Naive thymus-derived CD8-positive, alpha-beta T cell (primary cell): ENCODE data around the gene APP. TPM values are rescaled to one million over a fixed set of nuclear protein-coding genes. Genes with fewer than 3 reads are reported as not detected.

Experiments used
- ATAC-seq, 2 donors: fragments of 150-1000 bp; cut with Tn5 transposase in 1 of 2; sonication (Bioruptor Pico), chemical (Tn5 transposase) in 1 of 2; 1 replicate in 1 of 2; 2 replicates in 1 of 2; pipeline ENCODE4 v1.10.0; 2021; ENCODE audit warnings: mild to moderate bottlenecking in 2 of 2, moderate library complexity in 2 of 2
- POLR2A ChIA-PET: fragments of 350-600 bp; sonication (Branson Sonifier 250); formaldehyde crosslinking; loops from one replicate; lab custom pipeline; 2021; ENCODE audit warnings: antibody characterized with exemption; lab: Charles Lee
- DNase-seq, 10 donors: peaks; one replicate each; pipeline versions ENCODE4 v3.0.0 to v3.0.0-alpha.2; 2020 to 2022
- H3K27ac Mint-ChIP-seq, 10 donors: one replicate each; pipeline ENCODE4 v1.8.0; 2020 to 2022; ENCODE audit warnings: mild to moderate bottlenecking in 10 of 10, mixed read lengths in 10 of 10, moderate library complexity in 4 of 10, inconsistent platforms in 1 of 10
- H3K27me3 Mint-ChIP-seq, 5 donors: one replicate each; pipeline ENCODE4 v1.8.0; 2021 to 2022; ENCODE audit warnings: mixed read lengths in 5 of 5
- H3K36me3 Mint-ChIP-seq, 3 donors: one replicate each; pipeline ENCODE4 v1.8.0; 2020 to 2022; ENCODE audit warnings: mixed read lengths in 3 of 3, mild to moderate bottlenecking in 2 of 3, inconsistent platforms in 1 of 3
- H3K4me1 Mint-ChIP-seq, 4 donors: one replicate each; pipeline ENCODE4 v1.8.0; 2021 to 2022; ENCODE audit warnings: mixed read lengths in 4 of 4
- H3K4me3 Mint-ChIP-seq, 10 donors: one replicate each; pipeline ENCODE4 v1.8.0; 2020 to 2022; ENCODE audit warnings: mild to moderate bottlenecking in 10 of 10, mixed read lengths in 10 of 10, moderate library complexity in 6 of 10, inconsistent platforms in 1 of 10
- H3K9me3 Mint-ChIP-seq, 9 donors: one replicate each; pipeline ENCODE4 v1.8.0; 2020 to 2022; ENCODE audit warnings: mixed read lengths in 9 of 9, mild to moderate bottlenecking in 3 of 9, inconsistent platforms in 1 of 9, moderate library complexity in 1 of 9
- polyA plus RNA-seq, 3 donors: library from polyadenylated mRNA; unstranded; fragments of 300-500 nt; fragmentation: Illumina TruSeq; gene quantifications; one replicate each; pipeline ENCODE4 v1.2.3, GENCODE V29; 2021
- total RNA-seq, 8 experiments: library from RNA in 2 of 8; stranded (reverse) in 2 of 8; gene quantifications; one replicate each; pipeline ENCODE4 v1.2.3 and lab custom pipeline; 2021 to 2026

The APP gene
- total and polyA plus RNA-seq, 5 experiments from 2014 or later = 6.9 to 33.8 (median 8.7) TPM

GRCh38 chr21:25863747-25864146 lies 306.8 kb downstream of the APP start:
- Mint-ChIP-seq H3K9me3 (no peaks in the 10 kb centered on the region), H3K27ac (no peak overlapping the region), H3K36me3 (no peaks in the 10 kb centered on the region), H3K4me3 (no peak overlapping the region), H3K4me1 (no peaks in the 10 kb centered on the region), H3K27me3 (peaks cover 0 to 13% (median 3%) of the 10 kb centered on the region in 5 donors)
- ATAC-seq = no peak
- DNase-seq = no peak
- POLR2A ChIA-PET = no interaction called here

GRCh38 chr21:25863031-25863430 lies 307.5 kb downstream of the APP start:
- Mint-ChIP-seq H3K27me3 (peaks cover 0 to 8% (median 0%) of the 10 kb centered on the region in 5 donors), H3K36me3 (no peaks in the 10 kb centered on the region), H3K27ac (no peak overlapping the region), H3K9me3 (no peaks in the 10 kb centered on the region), H3K4me1 (no peaks in the 10 kb centered on the region), H3K4me3 (no peak overlapping the region)
- no peak for ATAC-seq
- POLR2A ChIA-PET = no interaction called here
- no peak for DNase-seq

DNA sequence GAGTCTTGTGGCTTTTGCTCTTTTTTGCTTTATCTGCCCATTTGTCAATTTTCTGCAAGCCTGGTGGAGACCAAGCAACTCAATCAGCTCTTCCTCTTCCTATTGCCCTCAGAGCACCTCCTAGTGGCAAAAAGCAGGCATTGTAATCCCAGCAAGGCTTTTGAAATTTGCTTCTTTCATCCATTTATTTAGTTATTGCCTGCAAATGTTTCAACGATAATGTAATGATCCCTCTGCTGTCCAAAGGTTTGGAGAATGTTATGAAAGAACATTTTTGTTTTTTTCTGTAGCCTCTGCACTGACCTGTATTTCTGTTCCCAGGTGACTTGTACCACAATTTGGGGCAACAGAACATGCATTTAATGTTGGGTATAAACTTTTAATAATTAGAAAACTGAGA lies 308.0 kb downstream of the APP start:
- Mint-ChIP-seq H3K36me3 (no peaks in the 10 kb centered on the region), H3K27me3 (peaks cover 0 to 3% (median 0%) of the 10 kb centered on the region in 5 donors), H3K27ac (no peak overlapping the region), H3K4me3 (no peak overlapping the region), H3K9me3 (no peaks in the 10 kb centered on the region), H3K4me1 (no peaks in the 10 kb centered on the region)
- POLR2A ChIA-PET = no interaction called here
- peak in 4 of 10 donors; percentile 3 to 33 (median 9) for DNase-seq
- ATAC-seq = no peak

DNA sequence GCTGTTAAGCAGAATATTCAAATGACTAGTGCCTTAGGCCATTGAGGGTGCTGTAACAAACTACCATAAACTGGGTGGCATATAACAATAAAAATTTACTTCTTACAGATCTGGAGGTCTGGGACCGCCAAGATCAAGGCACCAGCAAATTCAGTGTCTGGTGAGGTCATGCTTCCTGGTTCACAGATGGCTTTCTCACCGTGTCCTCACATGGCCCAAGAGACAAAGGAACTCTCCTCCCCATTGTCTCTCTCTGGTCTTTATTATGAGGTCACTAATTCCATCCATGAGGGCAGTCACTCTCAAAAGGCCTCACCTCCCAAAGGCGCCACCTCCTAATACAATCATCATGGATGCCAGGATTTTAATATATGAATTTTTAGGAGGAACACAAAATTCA lies 308.5 kb downstream of the APP start:
- DNase-seq (no peak), ATAC-seq (no peak)
- Mint-ChIP-seq H3K36me3 (no peaks in the 10 kb centered on the region), H3K4me3 (no peak overlapping the region), H3K9me3 (no peaks in the 10 kb centered on the region), H3K4me1 (no peaks in the 10 kb centered on the region), H3K27me3 (no peaks in the 10 kb centered on the region), H3K27ac (no peak overlapping the region)
- POLR2A ChIA-PET = no interaction called here

- no peak for DNase-seq
- H3K9me3 Mint-ChIP-seq = no peaks in the 10 kb centered on the region
- H3K27me3 Mint-ChIP-seq = no peaks in the 10 kb centered on the region
- no peak for ATAC-seq
- H3K4me3 Mint-ChIP-seq = no peak overlapping the region
- H3K27ac Mint-ChIP-seq = no peak overlapping the region
- no peaks in the 10 kb centered on the region for H3K36me3 Mint-ChIP-seq
- POLR2A ChIA-PET = no interaction called here
- no peaks in the 10 kb centered on the region for H3K4me1 Mint-ChIP-seq
Measured at GRCh38 chr21:25859235-25859929, 311.2 kb downstream of the APP start.

GRCh38 chr21:25858325-25858724 lies 312.2 kb downstream of the APP start:
- DNase-seq = no peak
- H3K4me3 Mint-ChIP-seq = no peak overlapping the region
- H3K27ac Mint-ChIP-seq = no peak overlapping the region
- H3K9me3 Mint-ChIP-seq = no peaks in the 10 kb centered on the region
- no peak for ATAC-seq
- H3K36me3 Mint-ChIP-seq = no peaks in the 10 kb centered on the region
- H3K27me3 Mint-ChIP-seq = no peaks in the 10 kb centered on the region
- no peaks in the 10 kb centered on the region for H3K4me1 Mint-ChIP-seq
- POLR2A ChIA-PET = no interaction called here

GRCh38 chr21:25857308-25858074 lies 313.1 kb downstream of the APP start:
- ATAC-seq = no peak
- Mint-ChIP-seq H3K4me1 (no peaks in the 10 kb centered on the region), H3K9me3 (no peaks in the 10 kb centered on the region), H3K27ac (no peak overlapping the region), H3K27me3 (no peaks in the 10 kb centered on the region), H3K36me3 (no peaks in the 10 kb centered on the region), H3K4me3 (no peak overlapping the region)
- DNase-seq = no peak
- POLR2A ChIA-PET = no interaction called here

- DNase-seq = no peak
- Mint-ChIP-seq H3K4me3 (no peak overlapping the region), H3K27me3 (peaks cover 0 to 1% (median 0%) of the 10 kb centered on the region in 5 donors), H3K9me3 (no peaks in the 10 kb centered on the region), H3K4me1 (no peaks in the 10 kb centered on the region), H3K36me3 (no peaks in the 10 kb centered on the region), H3K27ac (no peak overlapping the region)
- POLR2A ChIA-PET = no interaction called here
- no peak for ATAC-seq
Measured at GRCh38 chr21:25855576-25855975, 315.0 kb downstream of the APP start.

DNA sequence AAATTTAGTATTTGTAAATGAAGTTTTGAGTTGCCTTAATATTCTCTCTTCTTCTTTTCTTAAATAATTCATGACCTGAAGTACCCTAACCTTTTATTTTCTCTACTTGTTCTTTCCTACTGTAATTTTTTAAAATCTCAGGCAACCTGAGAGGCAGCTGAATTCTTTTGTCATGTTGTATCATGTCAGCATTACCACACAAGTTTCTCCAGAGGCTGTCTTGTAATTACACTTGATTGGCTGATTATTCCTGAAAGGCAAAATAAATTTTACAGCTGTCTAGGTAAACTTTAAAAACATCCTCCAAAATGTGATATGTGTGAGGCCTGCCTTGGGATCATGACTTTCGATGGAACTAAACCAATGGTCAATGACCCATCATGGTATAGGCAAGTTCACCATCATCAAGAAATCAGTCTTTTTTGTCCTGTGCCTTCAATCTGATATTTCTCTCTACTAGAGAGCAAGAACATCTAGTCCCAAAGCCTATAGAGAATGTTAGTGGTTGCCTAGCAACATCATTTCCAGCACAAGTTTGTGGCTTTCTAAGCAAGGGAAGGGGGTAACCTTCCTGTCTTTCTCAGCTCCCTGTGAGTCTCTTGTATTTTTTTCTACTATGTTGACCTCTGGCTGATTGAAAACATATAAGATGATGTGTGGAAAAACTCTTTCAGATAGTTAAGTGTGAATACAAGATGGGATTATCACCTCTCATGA lies 320.3 kb downstream of the APP start:
- ATAC-seq = no peak
- Mint-ChIP-seq H3K4me3 (no peak overlapping the region), H3K4me1 (no peaks in the 10 kb centered on the region), H3K27ac (no peak overlapping the region), H3K9me3 (peaks cover 0 to 22% (median 8%) of the 10 kb centered on the region in 9 donors), H3K27me3 (peaks cover 0 to 3% (median 0%) of the 10 kb centered on the region in 5 donors), H3K36me3 (peaks cover 0 to 15% (median 3%) of the 10 kb centered on the region in 3 donors)
- no peak for DNase-seq
- POLR2A ChIA-PET = no interaction called here

- H3K27me3 Mint-ChIP-seq = peaks cover 0 to 7% (median 1%) of the 10 kb centered on the region in 5 donors
- peaks cover 0 to 22% (median 8%) of the 10 kb centered on the region in 9 donors for H3K9me3 Mint-ChIP-seq
- no peak for DNase-seq
- no peaks in the 10 kb centered on the region for H3K4me1 Mint-ChIP-seq
- POLR2A ChIA-PET = no interaction called here
- ATAC-seq = no peak
- H3K36me3 Mint-ChIP-seq = peaks cover 0 to 15% (median 3%) of the 10 kb centered on the region in 3 donors
- no peak overlapping the region for H3K4me3 Mint-ChIP-seq
- H3K27ac Mint-ChIP-seq = no peak overlapping the region
Measured at GRCh38 chr21:25848309-25848708, 322.3 kb downstream of the APP start.

- Mint-ChIP-seq H3K36me3 (peaks cover 0 to 15% (median 3%) of the 10 kb centered on the region in 3 donors), H3K4me3 (no peak overlapping the region), H3K9me3 (peaks cover 0 to 23% (median 8%) of the 10 kb centered on the region in 9 donors), H3K27me3 (peaks cover 0 to 11% (median 2%) of the 10 kb centered on the region in 5 donors), H3K4me1 (peaks cover 0 to 2% (median 0%) of the 10 kb centered on the region in 4 donors), H3K27ac (no peak overlapping the region)
- DNase-seq (no peak), ATAC-seq (no peak)
- POLR2A ChIA-PET = no interaction called here
Measured at GRCh38 chr21:25845729-25846256, 324.8 kb downstream of the APP start.

DNA sequence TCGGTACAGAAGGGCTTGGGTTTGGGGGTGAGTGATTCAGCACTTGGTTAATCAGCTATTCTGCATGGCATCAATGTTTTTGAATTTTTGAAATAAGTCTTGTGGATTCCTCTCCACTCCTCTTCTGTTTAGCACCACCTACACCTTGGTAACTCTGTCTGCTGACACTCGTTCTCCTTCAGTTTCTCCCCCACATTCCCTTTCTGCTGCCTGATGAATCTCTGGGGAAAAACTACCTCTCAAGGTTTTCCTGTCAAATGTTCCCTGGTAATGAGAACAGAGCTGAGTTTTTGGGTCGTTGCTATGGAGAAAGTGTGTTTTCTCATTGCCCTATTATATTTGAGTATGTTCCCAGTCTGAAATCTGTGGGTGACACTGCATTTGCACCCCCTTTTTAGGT lies 327.6 kb downstream of the APP start:
- Mint-ChIP-seq H3K36me3 (peaks cover 0 to 26% (median 1%) of the 10 kb centered on the region in 3 donors), H3K4me3 (no peak overlapping the region), H3K4me1 (peaks cover 0 to 2% (median 0%) of the 10 kb centered on the region in 4 donors), H3K27ac (no peak overlapping the region), H3K27me3 (peaks cover 2 to 12% (median 4%) of the 10 kb centered on the region in 5 donors), H3K9me3 (peaks cover 6 to 39% (median 13%) of the 10 kb centered on the region in 9 donors)
- DNase-seq (no peak), ATAC-seq (no peak)
- POLR2A ChIA-PET = no interaction called here
